Subcutaneous abdominal adipose tissue (tissue), 5 donors: ENCODE data around the gene EXOC6B.
"Not testable (repeated sequence)": the region's sequence is repeated elsewhere in the genome, so short reads cannot be mapped to it uniquely, and the experiment has no call there.

ENCODE experiments used
- H3K27ac ChIP-seq: one replicate; pipeline ENCODE4 v1.7.0; 2013; ENCODE audit warnings: low read depth, mild to moderate bottlenecking, inconsistent platforms, low read length, moderate library complexity
- H3K27me3 ChIP-seq, 5 donors: one replicate each; pipeline ENCODE4 v1.7.0; 2013; ENCODE audit warnings: low read length in 5 of 5, inconsistent platforms in 1 of 5; ENCODE audit not compliant: control insufficient read depth in 5 of 5, insufficient read depth in 4 of 5
- H3K36me3 ChIP-seq, 5 donors: one replicate each; pipeline ENCODE4 v1.7.0; 2013; ENCODE audit warnings: low read length in 5 of 5; ENCODE audit not compliant: control insufficient read depth in 5 of 5, insufficient read depth in 5 of 5
- H3K4me1 ChIP-seq, 5 donors: one replicate each; pipeline ENCODE4 v1.7.0; 2013; ENCODE audit warnings: low read length in 5 of 5, mild to moderate bottlenecking in 3 of 5, moderate library complexity in 1 of 5; ENCODE audit not compliant: control insufficient read depth in 5 of 5, insufficient read depth in 5 of 5
- H3K4me3 ChIP-seq, 5 donors: one replicate each; pipeline ENCODE4 v1.7.0; 2013; ENCODE audit warnings: low read length in 5 of 5, low read depth in 1 of 5
- H3K9ac ChIP-seq, 5 donors: one replicate each; pipeline ENCODE4 v1.7.0; 2013; ENCODE audit warnings: low read length in 5 of 5, mild to moderate bottlenecking in 4 of 5, moderate library complexity in 3 of 5
- H3K9me3 ChIP-seq, 5 donors: one replicate each; pipeline ENCODE4 v1.7.0; 2013; ENCODE audit warnings: low read length in 5 of 5; ENCODE audit not compliant: control insufficient read depth in 5 of 5
- donor health status: healthy.
- donor health status: healthy.
- donor health status: healthy.
- donor health status: healthy.
- donor health status: healthy.

Gene EXOC6B

DNA sequence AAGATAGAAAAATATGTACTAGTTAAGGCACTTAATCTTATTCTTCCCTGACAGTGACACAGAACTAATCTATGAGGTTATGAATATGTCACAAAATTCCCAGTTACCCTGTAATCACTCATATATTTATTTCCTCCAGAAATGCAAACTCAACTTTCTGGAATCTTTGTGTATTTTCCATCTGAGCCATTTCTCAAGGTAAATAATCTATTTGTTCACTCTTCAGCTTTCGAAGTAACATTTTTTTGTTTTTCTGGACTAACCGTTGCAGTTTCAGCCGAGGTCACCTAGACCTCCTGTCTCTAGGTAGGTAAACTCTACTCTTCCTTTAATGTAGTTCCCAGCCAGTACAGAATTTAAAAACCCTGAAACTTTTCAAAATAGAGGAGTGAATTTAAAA, 250.9 kb downstream of the EXOC6B start:
- H3K9ac ChIP-seq, result no peak overlapping the region
- no peak overlapping the region for H3K4me3 ChIP-seq
- H3K27me3 ChIP-seq, result no peaks in the 10 kb centered on the region
- H3K4me1 ChIP-seq, result peaks cover 0 to 13% (median 7%) of the 10 kb centered on the region in 5 donors
- H3K27ac ChIP-seq, result no peak overlapping the region
- H3K9me3 ChIP-seq, result no peaks in the 10 kb centered on the region
- peaks cover 0 to 7% (median 0%) of the 10 kb centered on the region in 5 donors for H3K36me3 ChIP-seq

DNA sequence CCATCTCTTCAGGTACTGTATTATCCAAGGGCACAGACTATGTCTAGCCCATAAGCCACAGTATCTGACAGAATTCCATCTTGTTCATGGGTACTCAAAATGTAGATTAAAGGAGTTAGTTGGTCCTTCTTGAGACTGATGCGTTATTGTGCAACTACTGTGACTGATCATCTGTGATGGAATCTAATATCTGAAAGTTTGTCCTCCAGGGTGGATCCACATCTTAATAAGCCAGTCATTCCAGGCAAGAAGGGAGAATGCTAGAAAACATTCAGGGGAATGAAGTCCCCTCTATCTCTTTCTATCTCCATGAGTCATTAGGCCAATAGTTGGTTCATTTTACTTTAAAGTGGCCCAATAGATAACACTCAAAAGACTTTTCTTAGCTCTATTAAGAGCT, 252.6 kb downstream of the EXOC6B start:
- H3K9ac ChIP-seq, result no peak overlapping the region
- no peak overlapping the region for H3K27ac ChIP-seq
- H3K9me3 ChIP-seq, result no peaks in the 10 kb centered on the region
- H3K4me1 ChIP-seq, result peaks cover 0 to 13% (median 7%) of the 10 kb centered on the region in 5 donors
- no peaks in the 10 kb centered on the region for H3K27me3 ChIP-seq
- H3K4me3 ChIP-seq, result no peak overlapping the region
- H3K36me3 ChIP-seq, result peaks cover 0 to 7% (median 0%) of the 10 kb centered on the region in 5 donors

DNA sequence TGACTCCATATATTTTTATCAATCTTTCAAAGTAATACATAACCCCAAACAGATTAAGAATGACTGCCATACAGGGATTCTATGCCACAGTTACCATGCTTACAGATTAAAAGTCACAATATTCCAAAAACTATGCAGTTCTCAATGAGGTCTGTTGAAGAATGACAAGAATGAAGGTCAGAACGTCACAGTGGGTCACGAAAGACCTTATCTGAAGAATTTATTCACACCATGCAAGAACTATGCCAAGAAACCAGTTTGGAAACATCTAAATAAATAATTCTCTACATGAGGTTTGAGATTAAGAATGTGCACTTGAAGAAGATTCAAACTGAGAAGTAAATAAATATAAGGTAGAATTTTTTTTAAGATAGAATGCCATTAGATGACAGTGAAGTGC, 253.3 kb downstream of the EXOC6B start:
- H3K27me3 ChIP-seq, result no peaks in the 10 kb centered on the region
- peaks cover 0 to 13% (median 7%) of the 10 kb centered on the region in 5 donors for H3K4me1 ChIP-seq
- H3K4me3 ChIP-seq, result no peak overlapping the region
- no peak overlapping the region for H3K27ac ChIP-seq
- H3K9ac ChIP-seq, result no peak overlapping the region
- H3K9me3 ChIP-seq, result no peaks in the 10 kb centered on the region
- H3K36me3 ChIP-seq, result peaks cover 0 to 7% (median 0%) of the 10 kb centered on the region in 5 donors

DNA sequence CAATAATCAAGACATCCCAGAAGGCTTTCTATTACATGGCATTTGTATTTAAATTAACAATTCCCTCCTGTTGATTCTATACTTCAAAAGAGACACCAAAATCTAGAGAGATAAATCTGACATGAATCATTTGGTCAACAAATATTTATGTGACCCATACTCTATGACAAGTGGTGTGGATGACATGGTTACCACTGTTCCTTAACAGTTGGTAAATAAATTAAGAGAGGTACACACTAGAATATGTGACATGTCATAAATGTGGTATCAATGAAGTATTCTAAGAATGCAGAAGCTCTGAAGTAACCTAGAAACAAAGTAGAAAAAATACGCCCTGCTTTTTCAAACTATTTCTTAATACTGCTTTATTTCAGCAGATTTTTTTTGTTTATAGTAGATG, 255.4 kb downstream of the EXOC6B start:
- Histone ChIP-seq H3K4me3 (no peak overlapping the region), H3K36me3 (peaks cover 0 to 7% (median 0%) of the 10 kb centered on the region in 5 donors), H3K9ac (no peak overlapping the region), H3K27ac (no peak overlapping the region), H3K27me3 (no peaks in the 10 kb centered on the region), H3K4me1 (no peaks in the 10 kb centered on the region), H3K9me3 (no peaks in the 10 kb centered on the region)

DNA sequence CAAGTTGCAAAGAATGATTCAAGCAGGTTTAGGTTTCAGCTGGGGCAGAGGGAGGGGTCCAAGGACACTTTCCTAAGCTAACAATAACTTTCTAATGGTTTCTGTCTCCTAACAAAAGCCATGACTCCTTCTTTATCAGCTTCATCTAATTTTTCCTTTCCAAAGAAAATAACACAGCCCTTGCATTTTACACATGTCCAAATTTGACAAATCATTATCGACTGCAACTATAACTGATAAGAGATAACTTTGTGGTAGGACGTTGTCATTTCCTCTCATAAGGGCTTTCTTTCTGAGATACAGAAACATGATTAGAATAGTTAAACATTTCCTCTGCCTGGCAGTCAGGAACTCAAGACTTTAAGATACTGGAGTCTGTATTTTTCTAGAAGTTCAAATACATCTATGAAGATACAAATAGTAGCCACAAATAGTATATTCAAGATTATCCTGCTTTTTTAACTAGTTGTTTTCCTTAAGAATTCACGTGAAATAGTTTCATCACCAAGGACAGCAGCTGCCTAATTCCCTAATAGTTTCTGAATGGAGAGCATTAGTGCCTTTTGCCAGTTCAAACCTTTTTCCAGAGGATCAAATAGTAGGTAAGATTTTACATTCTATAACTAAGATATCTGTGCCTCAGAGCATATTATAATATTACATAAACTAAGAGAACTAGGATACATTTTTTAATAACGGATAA, 263.2 kb downstream of the EXOC6B start:
- no peak overlapping the region for H3K27ac ChIP-seq
- no peaks in the 10 kb centered on the region for H3K27me3 ChIP-seq
- H3K4me1 ChIP-seq, result peaks cover 0 to 13% (median 6%) of the 10 kb centered on the region in 5 donors
- H3K9ac ChIP-seq, result no peak overlapping the region
- H3K9me3 ChIP-seq, result no peaks in the 10 kb centered on the region
- H3K36me3 ChIP-seq, result no peaks in the 10 kb centered on the region
- H3K4me3 ChIP-seq, result no peak overlapping the region

DNA sequence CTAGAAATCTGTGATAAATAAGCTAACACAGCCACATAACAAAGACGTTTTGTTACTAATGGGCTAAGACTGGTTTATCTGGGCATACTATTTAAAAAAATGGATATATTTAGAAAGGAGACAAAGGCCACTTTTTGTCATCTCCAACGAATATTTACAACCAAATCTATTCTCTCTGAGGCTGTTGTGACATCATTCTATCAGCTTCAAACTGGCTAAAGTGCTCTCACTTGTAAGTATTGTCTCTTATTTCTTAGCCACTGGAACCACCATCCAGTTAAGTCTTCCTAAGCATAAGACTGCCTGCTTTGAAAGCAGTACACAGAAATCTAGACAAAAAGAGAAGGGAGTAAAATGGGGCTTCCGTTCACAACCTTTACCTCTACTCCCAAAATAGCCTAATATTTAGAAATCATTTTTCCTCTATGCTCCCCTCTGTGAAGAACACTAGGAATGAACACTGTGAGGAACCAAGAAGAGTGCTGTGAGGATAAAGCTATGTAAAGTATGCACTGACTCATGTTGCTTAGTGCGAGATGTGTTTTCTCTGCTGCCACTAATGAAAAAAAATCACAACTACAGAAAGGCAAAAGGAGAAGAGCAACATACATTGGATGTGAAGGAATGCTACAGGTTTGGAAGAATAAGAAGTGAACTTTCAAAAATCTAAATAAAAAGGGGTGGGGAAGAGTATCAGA, 264.1 kb downstream of the EXOC6B start:
- H3K27me3 ChIP-seq, result no peaks in the 10 kb centered on the region
- H3K9me3 ChIP-seq, result no peaks in the 10 kb centered on the region
- peaks cover 0 to 13% (median 6%) of the 10 kb centered on the region in 5 donors for H3K4me1 ChIP-seq
- H3K27ac ChIP-seq, result no peak overlapping the region
- no peak overlapping the region for H3K9ac ChIP-seq
- no peak overlapping the region for H3K4me3 ChIP-seq
- no peaks in the 10 kb centered on the region for H3K36me3 ChIP-seq

DNA sequence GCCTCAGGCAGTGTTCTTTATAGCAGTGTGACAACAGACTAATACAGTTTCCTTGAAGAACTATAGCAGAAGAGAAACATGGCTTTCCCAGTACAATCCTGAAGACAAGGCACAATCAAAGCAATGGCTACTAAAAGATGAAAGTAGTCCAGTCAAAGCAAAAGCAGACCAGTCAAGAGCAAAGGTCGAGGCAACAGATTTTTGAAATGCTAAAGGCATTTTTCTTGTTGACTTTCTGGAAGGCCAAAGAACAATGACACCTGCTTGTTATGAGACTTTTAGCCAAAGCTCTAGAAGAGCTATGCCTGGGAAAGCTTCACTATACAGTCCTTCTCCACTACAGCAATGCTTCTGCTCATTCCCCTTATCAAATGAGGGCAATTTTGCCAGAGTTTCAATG, 269.9 kb downstream of the EXOC6B start:
- H3K4me1 ChIP-seq, result no peaks in the 10 kb centered on the region
- no peak overlapping the region for H3K4me3 ChIP-seq
- no peak overlapping the region for H3K9ac ChIP-seq
- no peak overlapping the region for H3K27ac ChIP-seq
- H3K27me3 ChIP-seq, result no peaks in the 10 kb centered on the region
- H3K36me3 ChIP-seq, result no peaks in the 10 kb centered on the region
- H3K9me3 ChIP-seq, result peaks cover 0 to 8% (median 3%) of the 10 kb centered on the region in 5 donors

DNA sequence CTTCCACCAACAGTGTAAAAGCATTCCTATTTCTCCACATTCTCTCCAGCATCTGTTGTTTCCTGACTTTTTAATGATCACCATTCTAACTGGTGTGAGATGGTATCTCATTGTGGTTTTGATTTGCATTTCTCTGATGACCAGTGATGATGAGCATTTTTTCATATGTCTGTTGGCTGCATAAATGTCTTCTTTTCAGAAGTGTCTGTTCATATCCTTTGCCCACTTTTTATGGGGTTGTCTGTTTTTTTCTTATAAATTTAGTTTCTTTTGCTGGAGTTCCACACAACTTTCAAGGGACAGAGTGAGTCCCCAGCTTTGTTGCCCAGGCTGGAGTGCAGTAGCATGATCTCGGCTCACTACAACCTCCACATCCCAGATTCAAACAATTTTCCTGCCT, 270.5 kb downstream of the EXOC6B start:
- not testable (repeated sequence) for H3K4me3 ChIP-seq, H3K27me3 ChIP-seq, H3K4me1 ChIP-seq, H3K9me3 ChIP-seq, H3K36me3 ChIP-seq, H3K27ac ChIP-seq, H3K9ac ChIP-seq

DNA sequence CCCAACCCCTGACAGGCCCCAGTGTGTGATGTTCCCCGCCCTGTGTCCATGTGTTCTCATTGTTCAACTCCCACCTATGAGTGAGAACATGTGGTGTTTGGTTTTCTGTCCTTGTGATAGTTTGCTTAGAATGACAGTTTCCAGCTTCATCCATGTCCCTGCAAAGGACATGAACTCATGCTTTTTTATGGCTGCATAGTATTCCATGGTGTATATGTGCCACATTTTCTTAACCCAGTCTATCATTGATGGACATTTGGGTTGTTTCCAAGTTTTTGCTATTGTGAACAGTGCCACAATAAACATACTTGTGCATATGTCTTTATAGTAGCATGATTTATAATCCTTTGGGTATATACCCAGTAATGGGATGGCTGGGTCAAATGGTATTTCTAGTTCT, 270.9 kb downstream of the EXOC6B start:
- not testable (repeated sequence) for H3K9me3 ChIP-seq, H3K36me3 ChIP-seq, H3K27me3 ChIP-seq, H3K27ac ChIP-seq, H3K9ac ChIP-seq, H3K4me1 ChIP-seq, H3K4me3 ChIP-seq

DNA sequence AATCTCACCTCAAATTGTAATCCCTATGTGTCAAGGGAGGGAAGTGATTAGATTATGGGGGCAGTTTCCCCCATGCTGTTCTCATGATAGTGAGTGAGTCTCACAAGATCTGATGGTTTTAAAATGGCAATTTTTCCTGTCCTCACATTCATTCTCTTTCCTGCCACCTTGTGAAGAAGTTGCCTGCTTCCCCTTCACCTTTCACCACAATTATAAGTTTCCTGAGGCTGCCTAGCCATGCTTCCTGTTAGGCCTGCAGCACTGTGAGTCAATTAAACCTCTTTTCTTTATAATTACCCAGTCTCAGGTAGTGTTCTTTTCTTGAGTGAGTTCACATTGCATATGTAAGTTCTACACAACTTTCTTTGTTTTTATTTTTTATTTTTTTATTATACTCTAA, 271.5 kb downstream of the EXOC6B start:
- Histone ChIP-seq H3K27ac (no peak overlapping the region), H3K4me1 (no peaks in the 10 kb centered on the region), H3K36me3 (no peaks in the 10 kb centered on the region), H3K9me3 (peaks cover 0 to 8% (median 3%) of the 10 kb centered on the region in 5 donors), H3K4me3 (no peak overlapping the region), H3K9ac (no peak overlapping the region), H3K27me3 (no peaks in the 10 kb centered on the region)
